ACC112 (cell line): ENCODE measurements around the gene CCT8L2.
"Not testable (repeated sequence)": the region's sequence is repeated elsewhere in the genome, so short reads cannot be mapped to it uniquely, and the experiment has no call there.

Experiments
- H2AFZ ChIP-seq: fragments of 200-600 bp; sonication (generic); one replicate; pipeline ENCODE4 v1.6.0; 2017; ENCODE audit warnings: antibody characterized with exemption, low read length; ENCODE audit not compliant: unreplicated experiment
- H3K27ac ChIP-seq: fragments of 200-600 bp; sonication (generic); 2 replicates; pipeline ENCODE4 v1.5.1; 2014; ENCODE audit warnings: low read depth, mild to moderate bottlenecking, antibody characterized with exemption, low read length, moderate library complexity
- H3K27me3 ChIP-seq: fragments of 200-600 bp; sonication (generic); 2 replicates; pipeline ENCODE4 v1.6.1; 2014; ENCODE audit warnings: mild to moderate bottlenecking, antibody characterized with exemption, low read length, moderate library complexity, mixed read lengths; ENCODE audit not compliant: insufficient read depth
- H3K36me3 ChIP-seq: fragments of 200-600 bp; sonication (generic); 2 replicates; pipeline ENCODE4 v1.6.1; 2016; ENCODE audit warnings: mild to moderate bottlenecking, antibody characterized with exemption, low read length, moderate library complexity, mixed read lengths; ENCODE audit not compliant: insufficient read depth
- H3K4me1 ChIP-seq: fragments of 200-600 bp; sonication (generic); one replicate; pipeline ENCODE4 v1.6.1; 2016; ENCODE audit warnings: low read length, mixed read lengths; ENCODE audit not compliant: insufficient read depth, unreplicated experiment, control insufficient read depth
- H3K4me3 ChIP-seq: fragments of 200-600 bp; sonication (generic); 2 replicates; pipeline ENCODE4 v1.5.1; 2014; ENCODE audit warnings: mild to moderate bottlenecking, low read depth, low read length
- H3K79me2 ChIP-seq: fragments of 200-600 bp; sonication (generic); one replicate; pipeline ENCODE4 v1.6.0; 2016; ENCODE audit warnings: low read length; ENCODE audit not compliant: control insufficient read depth, unreplicated experiment, insufficient read depth

CCT8L2 gene

GRCh38 chr22:16592710-16593109 lies at the start of gene CCT8L2:
CCT8L2 (minus strand) TSS chr22:16592810; CDS start chr22:16592550, 260 bp downstream.
- not testable (repeated sequence) for H3K27ac ChIP-seq, H3K36me3 ChIP-seq, H3K4me1 ChIP-seq, H3K4me3 ChIP-seq, H2AFZ ChIP-seq, H3K79me2 ChIP-seq, H3K27me3 ChIP-seq

DNA sequence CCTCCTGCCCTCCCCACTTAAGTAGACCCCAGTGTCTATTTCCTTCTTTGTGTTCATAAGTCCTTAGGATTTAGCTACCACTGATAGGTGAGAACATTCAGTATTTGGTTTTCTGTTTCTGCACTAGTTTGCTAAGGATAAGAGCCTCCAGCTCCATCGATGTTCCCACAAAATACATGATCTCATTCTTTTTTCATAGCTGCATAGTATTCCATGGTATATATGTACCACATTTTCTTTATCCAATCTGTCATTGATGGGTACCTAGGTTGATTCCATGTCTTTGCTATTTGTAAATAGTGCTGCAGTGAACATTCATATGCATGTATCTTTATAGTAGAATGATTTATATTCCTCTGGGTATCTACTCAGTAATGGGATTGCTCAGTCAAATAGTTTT lies 42.8 kb upstream of the CCT8L2 start:
- not testable (repeated sequence) for H3K4me3 ChIP-seq, H3K27ac ChIP-seq, H3K36me3 ChIP-seq, H3K27me3 ChIP-seq, H3K4me1 ChIP-seq, H3K79me2 ChIP-seq, H2AFZ ChIP-seq

DNA sequence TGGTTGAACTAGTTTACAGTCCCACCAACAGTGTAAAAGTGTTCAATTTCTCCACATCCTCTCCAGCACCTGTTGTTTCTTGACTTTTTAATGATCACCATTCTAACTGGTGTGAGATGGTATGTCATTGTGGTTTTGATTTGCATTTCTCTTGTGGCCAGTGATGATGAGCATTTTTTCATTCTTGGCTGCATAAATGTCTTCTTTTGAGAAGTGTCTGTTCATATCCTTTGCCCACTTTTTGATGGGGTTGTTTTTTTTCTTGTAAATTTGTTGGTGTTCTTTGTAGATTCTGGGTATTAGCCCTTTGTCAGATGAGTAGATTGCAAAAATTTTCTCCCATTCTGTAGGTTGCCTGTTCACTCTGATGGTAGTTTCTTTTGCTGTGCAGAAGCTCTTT lies 41.5 kb upstream of the CCT8L2 start:
- not testable (repeated sequence) for H3K4me1 ChIP-seq, H3K27me3 ChIP-seq, H3K4me3 ChIP-seq, H2AFZ ChIP-seq, H3K36me3 ChIP-seq, H3K79me2 ChIP-seq, H3K27ac ChIP-seq

DNA sequence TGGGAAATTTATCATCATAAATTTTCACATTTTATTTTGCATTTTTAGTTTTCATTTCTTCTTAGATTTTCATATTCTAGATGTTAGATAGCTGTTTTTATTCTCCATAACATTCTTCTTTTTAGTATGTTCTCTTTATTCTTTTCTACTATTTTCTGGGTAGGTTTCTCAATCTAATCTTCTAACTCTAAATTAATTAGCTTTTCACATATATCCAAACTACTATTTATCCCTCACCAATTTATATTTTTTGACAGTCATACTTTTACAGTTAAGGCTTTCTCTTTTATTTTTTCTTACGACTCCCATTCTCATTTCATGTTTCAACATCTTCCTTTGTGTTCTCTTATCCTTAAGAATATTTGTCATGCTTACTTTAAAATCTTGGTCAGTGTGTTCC lies 35.9 kb upstream of the CCT8L2 start:
- not testable (repeated sequence) for H3K27ac ChIP-seq, H2AFZ ChIP-seq, H3K4me3 ChIP-seq, H3K4me1 ChIP-seq, H3K27me3 ChIP-seq, H3K79me2 ChIP-seq, H3K36me3 ChIP-seq

GRCh38 chr22:16625018-16625417 lies 32.4 kb upstream of the CCT8L2 start:
- H3K27ac ChIP-seq, H2AFZ ChIP-seq, H3K4me1 ChIP-seq, H3K36me3 ChIP-seq, H3K27me3 ChIP-seq, H3K4me3 ChIP-seq, H3K79me2 ChIP-seq: not testable (repeated sequence)

DNA sequence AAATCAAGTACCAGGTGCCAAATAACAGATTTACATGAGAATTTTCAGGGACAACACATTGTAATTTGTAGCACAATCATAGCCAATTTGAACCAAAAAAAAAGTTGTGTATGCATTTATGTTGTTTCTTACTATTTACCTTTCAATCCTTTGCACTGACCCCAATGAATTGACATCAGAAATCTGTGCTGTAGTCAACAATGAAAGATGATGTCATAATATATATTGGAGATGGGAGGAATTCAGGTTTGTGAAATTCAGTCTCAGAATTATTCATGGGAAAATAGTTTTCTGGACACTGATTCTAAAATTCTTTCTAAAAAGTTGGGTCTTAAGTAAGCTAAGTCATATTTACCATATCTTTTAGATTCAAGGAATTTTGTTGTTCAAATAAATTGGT lies 31.0 kb upstream of the CCT8L2 start:
- H3K36me3 ChIP-seq, H3K27me3 ChIP-seq, H3K27ac ChIP-seq, H3K4me3 ChIP-seq, H3K4me1 ChIP-seq, H3K79me2 ChIP-seq, H2AFZ ChIP-seq: not testable (repeated sequence)

- not testable (repeated sequence) for H3K4me3 ChIP-seq, H3K27me3 ChIP-seq, H3K4me1 ChIP-seq, H2AFZ ChIP-seq, H3K79me2 ChIP-seq, H3K36me3 ChIP-seq, H3K27ac ChIP-seq
These were observed 24.9 kb upstream of the CCT8L2 start for GRCh38 chr22:16617516-16617915.

DNA sequence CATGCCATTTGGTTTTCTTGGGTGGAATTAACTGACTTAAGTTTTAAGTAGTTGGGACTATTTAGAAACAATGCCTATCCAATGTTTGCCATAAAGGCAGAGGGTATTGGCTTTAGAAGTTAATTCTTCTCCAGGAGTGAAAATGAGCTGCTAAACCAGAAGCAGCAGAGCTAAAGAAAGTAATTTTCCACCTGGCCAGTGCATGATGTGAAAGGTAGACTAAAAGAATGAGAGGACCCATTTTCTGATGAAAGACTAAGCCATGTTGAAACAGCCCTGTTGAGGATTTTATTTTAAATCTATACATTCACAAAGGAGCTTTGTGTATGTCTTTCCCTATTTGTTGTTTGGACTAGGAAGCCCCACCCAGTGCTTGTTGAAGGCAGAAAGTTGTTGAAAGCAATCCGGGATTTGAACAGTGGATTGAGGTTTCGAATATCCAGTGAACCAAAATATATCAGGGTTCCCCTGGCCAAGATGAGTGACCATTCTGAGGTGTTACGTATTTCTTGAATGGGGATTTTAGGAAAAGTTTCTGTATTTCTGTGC lies 23.9 kb upstream of the CCT8L2 start:
- not testable (repeated sequence) for H3K36me3 ChIP-seq, H2AFZ ChIP-seq, H3K4me1 ChIP-seq, H3K79me2 ChIP-seq, H3K27me3 ChIP-seq, H3K27ac ChIP-seq, H3K4me3 ChIP-seq

- not testable (repeated sequence) for H3K36me3 ChIP-seq, H3K4me1 ChIP-seq, H3K4me3 ChIP-seq, H2AFZ ChIP-seq, H3K79me2 ChIP-seq, H3K27me3 ChIP-seq, H3K27ac ChIP-seq
These were observed 23.1 kb upstream of the CCT8L2 start for GRCh38 chr22:16615606-16616245.

GRCh38 chr22:16609548-16610261 lies 17.1 kb upstream of the CCT8L2 start:
- Histone ChIP-seq H3K4me3 (no peak overlapping the region), H3K36me3 (no peaks in the 10 kb centered on the region), H2AFZ (no peak overlapping the region), H3K27ac (no peak overlapping the region), H3K79me2 (no peaks in the 10 kb centered on the region), H3K4me1 (no peaks in the 10 kb centered on the region), H3K27me3 (peaks cover 8% of the 10 kb centered on the region)

DNA sequence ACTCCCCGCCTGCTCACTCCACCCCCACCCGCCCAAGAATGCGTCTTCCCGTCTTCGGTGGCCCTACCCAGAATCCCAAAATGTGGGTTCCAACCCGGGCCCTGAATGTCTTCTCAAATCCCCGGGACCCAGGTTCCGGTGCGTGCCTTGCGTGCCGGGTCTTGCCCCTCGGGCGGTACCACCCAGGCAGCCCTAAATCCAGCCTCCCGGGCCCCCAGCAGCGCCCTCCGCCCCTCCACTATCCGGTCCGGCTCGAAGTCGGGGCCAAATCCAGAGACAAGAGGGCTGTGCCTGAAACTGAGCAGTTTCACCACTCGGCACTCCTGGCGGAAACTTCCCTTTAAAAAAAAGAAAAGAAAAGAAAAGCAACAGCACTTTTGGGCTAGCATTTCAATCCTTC lies 16.3 kb upstream of the CCT8L2 start:
- H3K4me1 ChIP-seq, result no peaks in the 10 kb centered on the region
- H3K27ac ChIP-seq, result no peak overlapping the region
- no peak overlapping the region for H3K4me3 ChIP-seq
- H3K79me2 ChIP-seq, result no peaks in the 10 kb centered on the region
- H3K36me3 ChIP-seq, result no peaks in the 10 kb centered on the region
- peaks cover 8% of the 10 kb centered on the region for H3K27me3 ChIP-seq
- H2AFZ ChIP-seq, result no peak overlapping the region
